HG02759 (cell line): ENCODE data around the gene FAM72A.
"Not testable (repeated sequence)": the region's sequence is repeated elsewhere in the genome, so short reads cannot be mapped to it uniquely, and the experiment has no call there.

Source experiments
- ATAC-seq: cut with Tn5 transposase; IDR thresholded peaks from one replicate; pipeline ENCODE4 v1.9.1; 2021; ENCODE audit warnings: mild to moderate bottlenecking, moderate library complexity; ENCODE audit not compliant: unreplicated experiment

FAM72A gene

GRCh38 chr1:206173110-206173719 lies 29.4 kb downstream of the FAM72A start:
- ATAC-seq, result not testable (repeated sequence)

- not testable (repeated sequence) for ATAC-seq
These were observed 32.8 kb downstream of the FAM72A start for GRCh38 chr1:206169794-206170193.

- ATAC-seq, result peak; percentile 71
These were observed 35.1 kb downstream of the FAM72A start for GRCh38 chr1:206167350-206168029.

GRCh38 chr1:206145771-206146290 lies 56.8 kb downstream of the FAM72A start:
- ATAC-seq, result no peak

GRCh38 chr1:206144605-206145004 lies 58.0 kb downstream of the FAM72A start:
- no peak for ATAC-seq

- no peak for ATAC-seq
These were observed 59.0 kb downstream of the FAM72A start for GRCh38 chr1:206143537-206144172.

GRCh38 chr1:206142770-206143169 lies 59.9 kb downstream of the FAM72A start:
- no peak for ATAC-seq

GRCh38 chr1:206142011-206142410 lies 60.6 kb downstream of the FAM72A start:
- no peak for ATAC-seq

- no peak for ATAC-seq
These were observed 66.4 kb downstream of the FAM72A start for GRCh38 chr1:206136241-206136640.
